NCI-H460 (cell line): ENCODE data around the gene DLX4. TPM values are rescaled to one million over a fixed set of nuclear protein-coding genes. Genes with fewer than 3 reads are reported as not detected.

Experiments
- DNase-seq: peaks from one replicate; pipeline ENCODE4 v3.0.0-alpha.2; 2016; ENCODE audit warnings: low read depth; ENCODE audit errors: extremely low read depth
- total RNA-seq: library from RNA; depleted of rRNA; stranded (reverse); fragments of >200 nt; shearing (Covaris generic); gene quantifications from 2 replicates; pipeline ENCODE4 v1.2.3, GENCODE V29; 2014

The DLX4 gene
- total RNA-seq, 1 experiment from 2014 or later, result 0.54 TPM

DNA sequence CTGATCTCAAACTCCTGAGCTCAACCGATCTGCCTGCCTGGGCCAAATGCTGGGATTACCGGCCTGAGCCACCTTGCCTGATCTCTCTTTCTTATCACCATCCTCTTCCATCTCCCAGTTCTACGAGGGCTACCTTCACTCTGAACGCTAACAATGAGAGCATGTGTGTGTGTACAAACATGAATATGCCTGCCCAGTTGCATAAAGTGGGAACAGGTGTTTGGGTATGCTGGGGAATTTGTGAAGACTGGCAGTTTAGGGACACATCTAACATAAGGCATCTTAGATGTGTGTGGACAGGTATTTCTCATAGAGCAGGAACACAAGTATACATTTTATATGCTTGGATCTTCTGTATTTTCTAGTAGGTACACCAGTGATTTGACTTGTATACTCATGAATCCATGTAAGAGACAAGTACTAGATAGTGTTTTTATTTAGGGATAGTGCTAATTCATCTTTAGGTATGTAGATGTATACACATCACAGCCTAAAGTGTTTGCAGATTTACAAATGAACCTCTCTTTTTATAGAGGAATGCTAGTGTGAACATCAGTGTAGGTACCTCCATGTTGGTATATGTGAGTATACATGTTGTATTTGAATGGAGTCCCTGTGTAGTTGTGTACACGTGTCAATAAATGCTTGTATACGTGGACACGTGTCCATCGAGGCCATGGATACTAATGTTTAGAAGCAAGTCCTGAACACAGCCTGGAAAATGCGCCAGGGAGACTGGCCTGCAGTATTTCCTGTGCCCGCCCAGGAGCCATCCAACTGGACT, 1.2 kb upstream of the DLX4 start:
- DNase-seq, result no peak

DNA sequence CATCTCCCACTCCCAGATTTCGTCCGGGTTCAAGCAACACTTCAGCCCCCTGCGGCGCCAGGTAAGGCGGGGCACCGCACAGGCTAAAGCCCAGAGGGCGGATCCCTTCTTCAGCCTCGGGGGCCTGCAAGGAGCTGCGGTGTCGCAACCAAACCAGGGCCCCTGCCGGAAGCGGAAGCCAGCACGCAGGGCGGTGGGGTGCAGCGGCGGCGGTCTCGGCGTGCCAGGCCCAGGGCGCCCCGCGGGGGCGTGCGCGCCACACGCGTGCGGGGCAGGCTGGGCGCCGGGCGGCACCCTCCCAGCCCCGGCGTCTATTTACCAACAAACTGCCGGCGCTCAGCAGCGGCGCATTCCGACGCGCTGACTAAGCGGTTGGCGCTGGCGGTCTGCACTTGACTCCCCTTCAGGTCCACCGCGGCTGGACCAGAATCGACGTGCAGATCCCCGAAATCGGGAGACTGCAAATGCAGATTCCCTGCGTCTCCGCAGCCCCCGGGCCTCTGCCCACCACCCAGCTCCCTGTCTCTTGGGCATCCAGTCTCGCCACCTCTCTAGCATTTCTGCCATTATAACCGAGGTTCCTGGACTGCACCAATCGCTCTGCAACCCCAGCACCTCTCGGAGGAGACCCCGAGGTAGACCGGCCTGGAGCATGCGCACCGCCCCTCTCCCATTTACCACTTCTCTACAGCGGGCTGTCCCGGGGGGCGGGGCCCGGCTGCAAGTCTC, 421 bp upstream of the DLX4 start:
- DNase-seq, result peak; percentile 68

DNA sequence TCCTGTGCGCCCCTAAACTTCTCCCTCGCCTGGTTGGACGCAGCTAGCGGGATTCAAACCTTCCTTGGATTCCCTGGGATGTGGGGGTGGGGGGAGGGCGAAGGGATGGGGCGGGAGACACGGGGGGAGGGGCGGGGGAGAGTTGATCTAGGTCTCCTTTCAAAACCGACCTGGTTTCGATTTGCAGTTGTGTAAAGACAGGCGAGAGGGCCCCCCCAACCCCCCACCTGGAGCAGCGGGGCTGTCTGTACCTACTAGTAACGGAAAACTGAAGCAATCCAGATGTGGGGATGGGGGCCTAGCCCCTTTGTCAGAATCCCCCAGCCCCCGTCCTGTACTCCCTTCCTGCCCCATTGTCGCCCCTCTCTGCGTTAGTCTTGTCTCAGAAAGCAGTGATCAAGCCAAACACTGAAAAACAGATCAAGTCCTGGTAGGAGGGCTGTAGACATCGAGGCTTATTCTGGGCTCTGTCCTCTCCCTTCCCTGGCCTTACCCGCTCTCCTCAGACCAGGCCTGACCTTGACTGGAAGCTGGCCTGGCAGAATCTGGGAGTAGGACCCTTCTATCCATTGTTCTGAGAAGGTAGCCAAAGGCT, 902 bp downstream of the DLX4 start:
- no peak for DNase-seq

- no peak for DNase-seq
These were observed 1.5 kb downstream of the DLX4 start for GRCh38 chr17:49970498-49970897.

DNA sequence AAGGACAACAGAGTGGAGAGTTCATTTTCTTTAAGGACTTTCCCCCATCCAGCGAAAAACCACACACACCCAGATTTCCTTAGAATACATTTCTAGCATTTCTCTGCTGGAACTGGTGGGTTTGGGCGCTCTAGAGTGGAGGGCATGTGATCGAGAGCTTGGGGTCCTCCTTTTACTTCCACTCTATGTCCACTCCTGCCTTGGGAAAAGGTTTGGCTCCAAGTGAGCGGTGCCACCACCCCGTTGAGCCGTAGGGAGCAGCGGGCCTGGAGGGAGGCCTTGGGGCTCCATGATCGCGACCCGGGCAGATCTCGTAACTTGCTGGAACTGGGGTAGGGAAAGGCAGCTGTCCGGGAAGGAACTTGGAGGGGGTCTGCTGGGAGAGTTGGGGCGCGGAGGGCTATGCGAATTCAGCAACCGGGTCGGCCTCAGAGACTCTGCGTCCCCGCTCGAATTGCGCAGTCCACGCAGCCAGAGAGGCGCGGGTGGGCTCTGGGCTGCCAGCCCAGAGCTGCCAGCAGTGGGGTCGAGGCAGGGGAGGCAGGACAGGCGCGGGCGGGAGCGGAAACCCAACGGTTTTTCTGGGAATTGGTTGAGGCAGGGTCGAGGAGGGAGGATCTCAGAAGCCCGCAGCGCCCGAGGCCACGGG, 2.3 kb downstream of the DLX4 start:
- DNase-seq, result no peak

GRCh38 chr17:49971848-49972485, 3.0 kb downstream of the DLX4 start:
- no peak for DNase-seq

DNA sequence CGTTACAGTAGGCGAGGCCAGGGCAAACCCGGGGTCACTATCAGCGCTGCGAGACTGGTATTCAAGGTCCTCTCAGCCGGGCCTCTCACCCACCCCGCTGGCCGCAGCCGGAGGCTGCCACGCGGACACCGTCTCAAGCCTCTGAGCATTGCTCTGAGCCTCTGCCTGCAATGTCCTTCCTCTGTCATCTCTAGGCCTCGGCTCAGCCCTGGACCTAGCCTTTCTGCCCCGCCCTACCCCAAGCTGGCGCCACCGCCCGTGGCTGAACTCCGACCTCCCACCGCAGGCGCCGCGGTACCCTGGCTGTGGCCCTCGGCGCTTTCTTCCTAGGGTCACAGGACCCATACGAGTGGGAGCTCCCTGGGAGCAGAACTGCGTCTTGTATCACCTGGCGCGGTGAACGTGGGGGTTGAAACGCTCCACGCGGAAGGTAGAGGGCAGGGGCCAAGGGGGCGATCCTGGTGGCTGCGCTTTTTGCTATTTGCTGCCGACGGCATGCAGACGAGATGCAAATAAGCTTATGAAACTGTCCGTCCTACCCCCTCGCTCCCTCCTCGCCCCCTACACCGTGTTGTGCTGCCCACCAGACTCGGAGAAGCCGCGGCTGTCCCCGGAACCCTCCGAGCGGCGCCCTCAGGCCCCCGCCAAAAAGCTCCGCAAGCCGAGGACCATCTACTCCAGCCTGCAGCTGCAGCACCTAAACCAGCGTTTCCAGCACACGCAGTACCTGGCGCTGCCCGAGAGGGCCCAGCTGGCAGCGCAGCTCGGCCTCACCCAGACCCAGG, 3.7 kb downstream of the DLX4 start:
- DNase-seq, result no peak

GRCh38 chr17:49973271-49973615, 4.3 kb downstream of the DLX4 start:
- no peak for DNase-seq

GRCh38 chr17:49975531-49975930, 6.5 kb downstream of the DLX4 start:
- DNase-seq, result no peak

- no peak for DNase-seq
These were observed 7.3 kb downstream of the DLX4 start for GRCh38 chr17:49976163-49976827.

GRCh38 chr17:49976828-49977202, 7.8 kb downstream of the DLX4 start:
- DNase-seq, result no peak

DNA sequence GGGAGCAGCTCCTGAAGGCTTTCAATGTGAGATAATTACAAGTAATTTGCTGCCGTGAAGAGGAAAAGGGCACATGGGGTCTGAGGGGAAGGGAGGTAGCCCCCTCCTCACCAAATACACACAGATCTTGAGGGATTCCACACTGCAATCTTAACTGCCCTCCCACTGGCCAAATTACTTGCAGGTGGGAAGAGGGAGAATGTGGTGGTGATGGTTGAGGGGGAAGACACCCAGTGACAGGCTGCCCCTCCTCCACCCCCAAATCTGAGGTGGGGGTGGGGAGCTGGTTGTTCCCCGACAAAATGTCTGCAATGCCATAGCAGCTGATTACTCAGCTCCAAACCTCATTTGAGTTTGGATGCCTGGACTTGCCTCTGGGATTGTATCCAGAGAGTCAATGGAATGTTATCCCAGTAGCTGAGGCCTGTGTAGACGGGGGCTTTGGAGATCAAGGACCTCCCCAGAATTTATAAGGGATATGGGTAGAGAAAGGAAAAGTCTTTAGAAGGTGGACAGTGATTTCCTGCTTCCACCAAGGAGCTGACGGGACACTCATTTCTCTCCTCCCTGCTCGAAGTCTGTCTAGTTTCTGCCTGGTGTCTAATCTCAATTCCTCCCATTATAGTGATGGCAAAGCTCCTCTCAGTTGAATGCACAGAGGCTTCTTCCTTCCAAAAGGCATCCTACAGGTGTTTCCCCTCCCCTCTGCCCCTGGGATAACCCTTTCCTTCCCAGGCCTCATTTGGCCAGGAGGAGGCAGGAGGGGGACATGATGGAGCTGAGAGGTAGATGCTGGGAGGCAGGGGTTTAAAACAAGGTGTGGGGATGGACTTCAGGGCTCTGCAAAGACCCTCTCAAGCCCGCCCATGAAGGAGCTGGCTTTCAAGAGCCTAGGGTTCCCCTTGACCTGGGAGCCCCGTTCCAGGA, 8.7 kb downstream of the DLX4 start:
- DNase-seq, result no peak

- DNase-seq, result no peak
These were observed 9.5 kb downstream of the DLX4 start for GRCh38 chr17:49978501-49978900.

DNA sequence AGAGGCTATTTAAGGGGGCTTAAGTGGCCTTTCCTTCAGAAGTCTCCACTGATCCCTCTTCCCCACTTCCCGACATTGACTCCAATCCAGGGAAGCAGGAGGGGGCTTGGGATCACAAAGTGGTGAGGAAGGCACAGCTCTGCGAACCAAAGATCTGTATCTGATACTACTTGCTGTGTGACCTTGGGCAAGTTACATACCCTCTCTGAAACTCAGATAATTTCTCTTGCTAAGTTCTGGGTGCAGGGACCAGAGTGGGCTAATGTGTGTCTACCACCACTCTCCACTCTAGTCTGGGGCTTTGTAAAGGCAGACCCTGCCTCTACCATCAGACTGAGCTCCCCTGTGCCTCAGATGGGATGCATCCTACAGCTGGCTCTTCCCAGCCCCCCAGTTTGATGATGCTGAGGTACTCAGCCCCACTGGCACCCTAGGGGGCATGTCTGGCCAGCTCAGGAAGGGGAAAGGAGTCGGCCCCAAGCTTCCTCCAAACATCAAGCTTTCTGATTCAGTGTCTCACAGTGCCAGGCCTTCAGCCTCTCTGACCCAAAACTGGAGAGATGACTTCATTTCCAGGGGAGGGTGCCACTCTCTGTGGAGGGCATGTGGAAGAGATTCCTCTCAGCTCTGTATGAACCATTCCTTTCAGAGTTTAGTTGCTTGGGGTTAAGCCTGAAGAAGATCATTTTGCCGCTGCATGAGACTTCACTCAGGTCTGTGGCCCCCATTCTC, 10.9 kb downstream of the DLX4 start:
- DNase-seq, result no peak

- no peak for DNase-seq
These were observed 11.8 kb downstream of the DLX4 start for GRCh38 chr17:49980703-49981197.

DNA sequence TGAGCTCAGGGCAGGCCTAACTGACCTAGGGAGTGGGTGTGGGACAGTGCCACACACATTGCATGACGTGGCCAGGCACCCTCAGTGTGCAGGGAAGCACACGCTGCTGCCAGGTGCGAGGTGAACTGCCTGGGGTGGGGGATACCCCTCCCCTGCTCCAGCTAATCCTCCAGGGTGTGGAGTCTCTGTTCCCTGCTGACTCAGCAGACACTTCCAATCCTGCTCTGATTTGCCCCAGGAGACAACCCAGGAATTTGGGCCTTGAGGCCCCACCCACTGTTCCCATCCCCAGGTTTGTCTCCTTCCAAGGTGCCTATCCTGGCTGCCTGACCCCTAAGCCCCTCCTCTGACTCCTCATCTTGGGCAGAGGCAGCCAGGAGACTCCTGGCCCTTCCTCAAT, 15.3 kb downstream of the DLX4 start:
- no peak for DNase-seq

DNA sequence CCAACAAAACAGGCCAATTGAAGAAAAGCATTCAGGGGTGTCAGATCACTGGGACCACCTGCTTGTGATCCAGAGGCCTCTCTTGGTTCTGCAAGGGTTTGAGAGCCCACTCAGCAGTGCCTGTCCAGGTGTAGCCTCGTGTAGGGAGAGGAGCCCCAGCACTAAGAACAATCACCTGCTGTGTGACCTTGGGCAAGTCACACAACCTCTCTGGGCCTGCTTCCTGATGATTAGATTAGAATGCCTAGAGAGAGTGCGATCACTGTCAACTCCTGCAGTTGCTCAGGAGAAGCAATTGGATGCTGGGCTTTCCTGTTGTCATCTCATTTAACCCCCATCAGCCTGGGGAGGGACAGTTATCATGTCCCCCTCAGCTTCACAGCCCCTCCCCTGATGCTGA, 15.8 kb downstream of the DLX4 start:
- no peak for DNase-seq
